Retinal pigment epithelial cell (primary cell): ENCODE results near the gene RCL1.
"Not testable (repeated sequence)": the region's sequence is repeated elsewhere in the genome, so short reads cannot be mapped to it uniquely, and the experiment has no call there.

Experiments used
- DNase-seq: peaks from one replicate; pipeline ENCODE4 v3.0.0-alpha.2; 2010; ENCODE audit warnings: low read depth
- H3K4me3 ChIP-seq: 2 replicates; pipeline ENCODE4 v1.5.1; 2011; ENCODE audit warnings: mild to moderate bottlenecking, low read length, control low read depth, moderate library complexity
- TF ChIP-seq, protein P1 (sequence below): conservative IDR thresholded peaks from 2 replicates; pipeline ENCODE4 v1.5.1; 2011; ENCODE audit warnings: low read depth, low read length, control low read depth, inconsistent platforms

Gene RCL1

DNA sequence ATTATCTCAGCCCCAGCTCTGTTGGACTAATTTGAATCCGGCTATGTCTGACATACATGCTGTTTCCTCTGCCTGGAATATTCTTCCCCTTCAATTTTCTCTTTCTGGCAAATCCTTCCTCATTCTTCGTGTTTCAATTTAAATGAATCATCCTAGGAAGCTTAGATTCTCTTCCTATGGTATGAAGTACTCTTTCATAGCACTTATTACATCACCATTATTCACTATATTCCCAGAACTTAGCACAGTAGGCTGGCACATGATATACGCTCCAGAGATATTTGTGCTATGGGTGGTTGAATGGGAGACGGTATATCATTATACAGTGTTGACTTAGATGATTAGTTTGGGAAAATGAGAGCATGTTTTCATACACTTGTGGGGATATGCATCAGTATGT is 101.3 kb downstream of the RCL1 start:
- no peak overlapping the region for H3K4me3 ChIP-seq
- no peak for DNase-seq
- TF ChIP-seq, protein P1, sequence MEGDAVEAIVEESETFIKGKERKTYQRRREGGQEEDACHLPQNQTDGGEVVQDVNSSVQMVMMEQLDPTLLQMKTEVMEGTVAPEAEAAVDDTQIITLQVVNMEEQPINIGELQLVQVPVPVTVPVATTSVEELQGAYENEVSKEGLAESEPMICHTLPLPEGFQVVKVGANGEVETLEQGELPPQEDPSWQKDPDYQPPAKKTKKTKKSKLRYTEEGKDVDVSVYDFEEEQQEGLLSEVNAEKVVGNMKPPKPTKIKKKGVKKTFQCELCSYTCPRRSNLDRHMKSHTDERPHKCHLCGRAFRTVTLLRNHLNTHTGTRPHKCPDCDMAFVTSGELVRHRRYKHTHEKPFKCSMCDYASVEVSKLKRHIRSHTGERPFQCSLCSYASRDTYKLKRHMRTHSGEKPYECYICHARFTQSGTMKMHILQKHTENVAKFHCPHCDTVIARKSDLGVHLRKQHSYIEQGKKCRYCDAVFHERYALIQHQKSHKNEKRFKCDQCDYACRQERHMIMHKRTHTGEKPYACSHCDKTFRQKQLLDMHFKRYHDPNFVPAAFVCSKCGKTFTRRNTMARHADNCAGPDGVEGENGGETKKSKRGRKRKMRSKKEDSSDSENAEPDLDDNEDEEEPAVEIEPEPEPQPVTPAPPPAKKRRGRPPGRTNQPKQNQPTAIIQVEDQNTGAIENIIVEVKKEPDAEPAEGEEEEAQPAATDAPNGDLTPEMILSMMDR, result no peak

DNA sequence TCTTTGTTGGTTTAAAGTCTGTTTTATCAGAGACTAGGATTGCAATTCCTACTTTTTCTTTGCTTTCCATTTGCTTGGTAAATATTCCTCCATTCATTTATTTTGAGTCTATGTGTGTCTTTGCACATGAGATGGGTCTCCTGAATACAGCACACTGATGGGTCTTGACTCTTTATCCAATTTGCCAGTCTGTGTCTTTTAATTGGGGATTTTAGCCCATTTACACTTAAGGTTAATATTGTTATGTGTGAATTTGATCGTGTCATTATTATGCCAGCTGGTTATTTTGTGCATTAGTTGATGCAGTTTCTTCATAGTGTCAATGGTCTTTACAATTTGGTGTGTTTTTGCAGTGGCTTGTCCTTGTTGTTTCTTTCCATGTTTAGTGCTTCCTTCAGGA is 107.1 kb downstream of the RCL1 start:
- not testable (repeated sequence) for DNase-seq, H3K4me3 ChIP-seq

DNA sequence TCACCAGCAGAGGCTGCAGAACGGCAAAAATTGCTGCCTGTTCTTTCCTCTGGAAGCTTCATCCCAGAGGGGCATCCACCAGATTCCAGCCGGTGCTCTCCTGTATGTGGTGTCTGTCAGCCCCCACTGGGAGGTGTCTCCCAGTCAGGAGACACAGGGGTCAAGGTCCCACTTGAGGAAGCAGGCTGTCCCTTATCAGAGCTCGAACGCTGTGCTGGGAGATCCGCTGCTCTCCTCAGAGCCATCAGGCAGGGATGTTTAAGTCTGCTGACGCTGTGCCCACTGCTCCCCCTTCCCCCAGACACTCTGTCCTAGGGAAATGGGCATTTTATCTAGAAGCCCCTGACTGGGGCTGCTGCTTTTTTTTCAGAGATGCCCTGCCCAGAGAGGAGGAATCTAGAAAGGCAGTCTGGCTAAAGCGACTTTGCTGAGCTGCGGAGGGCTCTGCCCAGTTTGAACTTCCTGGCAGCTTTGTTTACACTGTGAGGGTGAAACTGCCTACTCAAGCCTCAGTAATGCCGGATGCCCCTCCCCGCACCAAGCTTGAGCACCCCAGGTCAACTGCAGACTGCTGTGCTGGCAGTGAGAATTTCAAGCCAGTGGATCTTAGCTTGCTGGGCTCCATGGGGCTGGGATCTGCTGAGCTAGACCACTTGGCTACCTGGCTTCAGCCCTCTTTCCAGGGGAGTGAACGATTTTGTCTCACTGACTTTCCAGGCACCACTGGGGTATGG is 108.8 kb downstream of the RCL1 start:
- DNase-seq, result not testable (repeated sequence)

DNA sequence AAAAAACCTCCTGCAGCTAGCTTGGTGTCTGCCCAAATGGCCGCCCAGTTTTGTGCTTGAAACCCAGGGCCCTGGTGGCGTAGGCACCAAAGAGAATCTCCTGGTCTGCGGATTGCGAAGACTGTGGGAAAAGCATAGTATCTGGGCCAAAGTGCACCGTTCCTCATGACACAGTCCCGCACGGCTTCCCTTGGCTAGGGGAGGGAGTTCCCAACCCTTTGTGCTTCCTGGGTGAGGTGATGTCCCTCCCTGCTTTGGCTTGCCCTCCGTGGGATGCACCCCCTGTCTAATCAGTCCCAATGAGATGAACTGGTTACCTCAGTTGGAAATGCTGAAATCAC is 109.4 kb downstream of the RCL1 start:
- DNase-seq, result no peak
- TF ChIP-seq, protein P1, result no peak
- H3K4me3 ChIP-seq, result no peak overlapping the region

More for the DNA sequence above, 108.8 kb downstream of the RCL1 start:
- H3K4me3 ChIP-seq, result peak overlapping the region; percentile 29

DNA sequence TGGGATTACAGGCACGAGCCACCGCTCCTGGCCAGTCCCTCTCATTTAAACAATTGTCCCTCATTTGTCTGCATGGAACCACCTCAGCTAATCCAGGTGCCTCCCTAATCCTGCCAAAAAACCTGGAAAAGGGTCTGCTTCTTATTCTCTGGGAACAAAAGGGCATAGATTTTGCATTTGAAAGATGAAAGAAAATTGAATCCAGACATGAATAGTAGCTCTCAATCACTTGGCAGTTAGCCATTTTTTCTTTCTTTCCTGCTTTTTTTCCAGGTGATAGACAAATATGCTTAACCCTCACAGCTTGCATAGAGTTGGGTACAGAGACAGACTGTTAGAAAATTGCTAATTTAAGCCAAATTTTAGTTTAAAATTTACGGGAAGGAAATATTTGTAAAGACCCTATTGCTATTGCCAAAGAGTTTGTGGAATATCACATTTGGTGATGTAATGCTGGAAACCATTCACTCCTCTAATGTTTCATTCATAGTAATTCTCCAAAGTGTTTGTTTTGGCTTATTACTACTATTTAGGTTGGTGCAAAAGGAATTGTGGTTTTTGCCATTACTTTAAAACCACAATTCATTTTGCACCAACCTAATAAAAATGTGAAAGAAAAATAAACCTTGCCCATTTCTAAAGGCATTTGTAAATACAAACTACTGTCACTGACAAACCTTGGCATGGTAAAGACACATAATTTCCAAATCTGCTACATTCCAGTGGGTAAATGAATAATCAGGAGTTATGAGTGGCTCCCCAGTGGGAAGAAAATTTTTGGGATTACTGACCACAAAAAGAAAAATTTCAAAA is 111.8 kb downstream of the RCL1 start:
- H3K4me3 ChIP-seq, result no peak overlapping the region
- DNase-seq, result no peak
- TF ChIP-seq, protein P1, result no peak

DNA sequence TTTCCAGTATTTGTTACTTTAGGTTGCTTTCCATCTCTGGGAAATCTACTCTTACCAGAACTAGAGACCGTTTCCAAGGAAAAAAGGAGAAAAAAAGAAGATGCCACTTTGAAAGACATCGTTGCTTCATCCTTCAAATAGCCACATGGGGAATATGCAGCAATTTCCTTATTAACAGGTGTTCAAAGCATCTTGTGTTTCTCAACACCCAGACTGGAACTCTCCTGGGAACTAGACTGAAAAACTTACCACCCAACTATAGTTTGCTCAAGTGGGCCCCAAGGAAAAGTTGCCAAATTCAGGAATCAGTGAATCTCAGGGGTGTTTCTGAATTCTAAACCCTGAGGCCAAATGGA is 112.4 kb downstream of the RCL1 start:
- TF ChIP-seq, protein P1, result no peak
- DNase-seq, result no peak
- H3K4me3 ChIP-seq, result no peak overlapping the region
